ENCODE measurements around the gene ARHGEF11.

Gene ARHGEF11

DNA sequence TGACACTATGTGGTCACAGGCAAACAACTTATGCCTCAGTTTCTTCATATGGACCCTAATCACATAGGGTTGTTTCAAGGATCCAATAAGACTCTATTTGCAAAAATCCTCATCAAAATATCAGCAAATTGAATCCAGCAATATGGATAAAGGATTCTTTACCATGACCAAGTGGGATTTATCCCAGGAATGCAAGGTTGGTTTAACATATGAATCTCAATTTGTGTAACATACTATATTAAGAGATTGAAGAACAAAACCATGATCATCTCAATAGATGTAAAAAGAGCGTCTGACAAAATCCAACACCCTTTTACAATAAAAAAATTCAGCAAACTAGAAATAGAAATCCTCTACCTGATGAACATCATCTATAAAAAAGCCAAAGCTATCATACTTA lies 23.9 kb downstream of the ARHGEF11 start:
- TF ChIP-seq, protein P1, sequence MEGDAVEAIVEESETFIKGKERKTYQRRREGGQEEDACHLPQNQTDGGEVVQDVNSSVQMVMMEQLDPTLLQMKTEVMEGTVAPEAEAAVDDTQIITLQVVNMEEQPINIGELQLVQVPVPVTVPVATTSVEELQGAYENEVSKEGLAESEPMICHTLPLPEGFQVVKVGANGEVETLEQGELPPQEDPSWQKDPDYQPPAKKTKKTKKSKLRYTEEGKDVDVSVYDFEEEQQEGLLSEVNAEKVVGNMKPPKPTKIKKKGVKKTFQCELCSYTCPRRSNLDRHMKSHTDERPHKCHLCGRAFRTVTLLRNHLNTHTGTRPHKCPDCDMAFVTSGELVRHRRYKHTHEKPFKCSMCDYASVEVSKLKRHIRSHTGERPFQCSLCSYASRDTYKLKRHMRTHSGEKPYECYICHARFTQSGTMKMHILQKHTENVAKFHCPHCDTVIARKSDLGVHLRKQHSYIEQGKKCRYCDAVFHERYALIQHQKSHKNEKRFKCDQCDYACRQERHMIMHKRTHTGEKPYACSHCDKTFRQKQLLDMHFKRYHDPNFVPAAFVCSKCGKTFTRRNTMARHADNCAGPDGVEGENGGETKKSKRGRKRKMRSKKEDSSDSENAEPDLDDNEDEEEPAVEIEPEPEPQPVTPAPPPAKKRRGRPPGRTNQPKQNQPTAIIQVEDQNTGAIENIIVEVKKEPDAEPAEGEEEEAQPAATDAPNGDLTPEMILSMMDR (IDR thresholded peaks at IDR 0.05), result no peak
- H3K27ac ChIP-seq, result no peak overlapping the region

DNA sequence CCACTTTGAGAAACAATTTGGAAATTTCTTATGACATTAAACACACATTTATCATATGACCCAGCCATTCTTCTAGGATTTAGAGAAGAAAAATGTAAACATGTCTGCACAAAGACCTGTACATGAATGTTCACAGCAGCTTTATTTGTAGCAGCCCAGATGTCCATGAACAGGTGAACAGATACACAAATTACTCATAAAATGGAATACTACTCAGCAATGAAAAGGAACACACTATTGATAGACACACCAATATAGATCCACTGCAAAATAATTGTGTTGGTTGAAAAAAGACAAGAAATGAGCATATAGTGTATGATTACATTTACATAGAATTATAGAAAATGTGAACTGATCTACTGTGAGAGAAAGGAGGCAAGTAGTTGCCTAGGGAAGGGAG lies 26.1 kb downstream of the ARHGEF11 start:
- no peak overlapping the region for H3K27ac ChIP-seq
- TF ChIP-seq, protein P1 (IDR thresholded peaks at IDR 0.05), result no peak
- TF ChIP-seq ZFX (IDR thresholded peaks at IDR 0.05; ENCODE audit: borderline replicate concordance), result no peak

DNA sequence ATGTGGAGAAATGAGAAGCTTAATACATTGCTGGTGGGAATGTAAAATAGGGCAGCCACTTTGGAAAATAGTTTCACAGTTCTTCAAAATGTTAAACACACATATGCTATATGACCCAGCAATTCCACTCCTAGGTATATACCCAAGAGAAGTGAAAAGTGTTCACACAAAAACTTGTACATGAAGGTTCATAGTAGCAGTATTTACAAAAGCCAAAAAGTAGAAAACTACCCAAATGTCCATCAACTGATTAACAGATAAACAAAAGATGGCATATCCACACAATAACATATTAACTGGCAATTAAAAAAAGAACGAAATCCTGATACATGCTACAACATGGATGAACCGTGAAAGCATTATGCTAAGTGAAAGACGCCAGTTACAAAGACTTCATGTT lies 33.7 kb downstream of the ARHGEF11 start:
- no peak for TF ChIP-seq ZFX (IDR thresholded peaks at IDR 0.05; ENCODE audit: borderline replicate concordance)
- TF ChIP-seq, protein P1 (IDR thresholded peaks at IDR 0.05), result no peak
- H3K27ac ChIP-seq, result no peak overlapping the region

DNA sequence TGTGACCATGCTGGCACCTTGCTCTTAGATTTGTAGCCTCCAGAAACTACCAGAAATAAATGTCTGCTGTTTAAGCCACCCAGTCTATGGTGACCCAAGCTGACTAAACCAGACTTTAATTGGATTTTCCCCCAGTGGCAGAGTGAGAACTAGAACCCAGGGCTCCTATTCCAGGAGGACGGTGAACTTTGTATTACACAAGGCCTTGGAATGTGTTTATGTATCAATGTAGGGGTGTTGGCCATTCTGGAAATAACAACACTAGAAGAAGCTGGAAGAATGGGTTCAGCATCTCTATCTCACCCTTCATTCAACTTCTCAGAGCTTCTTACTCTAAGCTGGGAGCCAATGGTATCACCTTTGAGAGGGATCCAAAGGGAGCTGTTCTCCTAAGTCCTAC lies 37.0 kb downstream of the ARHGEF11 start:
- no peak for TF ChIP-seq ZFX (IDR thresholded peaks at IDR 0.05; ENCODE audit: borderline replicate concordance)
- TF ChIP-seq, protein P1 (IDR thresholded peaks at IDR 0.05), result no peak
- no peak overlapping the region for H3K27ac ChIP-seq

DNA sequence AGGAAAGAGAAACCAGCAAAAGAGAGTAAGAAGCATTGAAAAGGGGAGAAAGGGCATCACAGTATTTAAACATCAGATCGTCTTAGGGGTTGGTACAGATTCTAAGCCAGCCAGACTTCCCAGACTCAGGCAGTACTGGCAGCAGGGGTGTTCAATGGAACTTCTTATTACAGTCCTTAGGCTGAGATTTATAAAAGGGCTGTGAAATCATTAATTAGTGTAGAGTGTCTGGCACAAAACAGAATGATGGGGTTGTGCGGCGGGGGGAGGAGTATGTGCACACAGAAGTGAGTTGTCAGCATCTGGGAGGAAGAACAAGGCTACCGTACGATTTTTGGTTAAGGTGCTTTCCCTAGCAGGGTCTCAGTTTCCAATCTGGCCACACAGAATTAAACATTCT lies 38.2 kb downstream of the ARHGEF11 start:
- no peak for TF ChIP-seq ZFX (IDR thresholded peaks at IDR 0.05; ENCODE audit: borderline replicate concordance)
- TF ChIP-seq, protein P1 (IDR thresholded peaks at IDR 0.05), result no peak
- no peak overlapping the region for H3K27ac ChIP-seq

DNA sequence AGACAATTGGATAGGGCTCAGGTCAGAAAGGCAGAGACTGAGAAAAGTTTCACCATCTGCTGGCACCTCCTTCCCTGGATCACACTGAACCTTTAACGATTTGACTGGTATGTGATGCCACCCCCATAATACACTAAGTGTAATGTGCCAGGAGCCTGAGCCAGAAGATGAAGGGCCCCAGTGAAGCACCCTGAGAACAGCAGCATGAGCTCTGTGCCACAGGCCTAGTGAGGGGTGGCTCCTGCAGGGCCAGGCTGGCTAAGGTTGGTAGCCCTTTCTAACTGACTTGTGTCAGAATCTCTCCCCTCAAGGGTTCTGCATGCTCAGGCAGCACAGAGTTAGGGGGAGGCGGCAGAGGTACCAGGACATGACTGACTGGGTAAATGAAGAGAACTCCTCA lies 38.9 kb downstream of the ARHGEF11 start:
- TF ChIP-seq ZFX (IDR thresholded peaks at IDR 0.05; ENCODE audit: borderline replicate concordance), result no peak
- TF ChIP-seq, protein P1 (IDR thresholded peaks at IDR 0.05), result no peak

DNA sequence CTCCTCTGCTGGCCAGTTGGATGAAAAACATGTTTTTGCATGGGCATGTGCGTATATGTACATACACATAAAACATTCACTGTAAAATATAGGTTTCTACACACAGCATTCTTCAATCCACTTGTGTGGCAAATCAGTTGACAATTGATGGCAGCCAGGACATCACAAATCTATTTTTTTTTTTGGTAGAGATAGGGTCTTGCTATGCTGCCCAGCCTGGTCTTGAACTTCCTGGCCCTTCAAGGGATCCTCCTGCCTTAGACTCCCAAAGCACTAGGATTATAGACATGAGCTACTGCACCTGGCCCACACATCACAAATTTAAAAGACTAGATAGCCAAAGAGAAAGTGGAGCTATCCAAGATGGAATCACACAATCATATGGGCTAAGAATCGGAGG lies 39.6 kb downstream of the ARHGEF11 start:
- TF ChIP-seq ZFX (IDR thresholded peaks at IDR 0.05; ENCODE audit: borderline replicate concordance), result no peak
- TF ChIP-seq, protein P1 (IDR thresholded peaks at IDR 0.05), result no peak

More for the DNA sequence above, 38.9 kb downstream of the ARHGEF11 start:
- no peak overlapping the region for H3K27ac ChIP-seq

More for the DNA sequence above, 39.6 kb downstream of the ARHGEF11 start:
- no peak overlapping the region for H3K27ac ChIP-seq

All from 22Rv1 (cell line).